GM18502 (cell line): ENCODE data around the gene ARHGDIB.
A peak's percentile ranks its signal among the peaks of the same experiment; 100 is the strongest.

Source experiments
- ATAC-seq: cut with Tn5 transposase; IDR thresholded peaks from one replicate; pipeline ENCODE4 v1.9.1; 2021; ENCODE audit warnings: mild to moderate bottlenecking; ENCODE audit not compliant: unreplicated experiment, poor library complexity

ARHGDIB gene

GRCh38 chr12:14961466-14962152, at the start of gene ARHGDIB:
TSS of gene ARHGDIB (minus strand) at chr12:14961601. CDS start at chr12:14950712, 10,889 bp downstream.
- ATAC-seq, result peak; percentile 73

GRCh38 chr12:15011162-15011561, 49.8 kb upstream of the ARHGDIB start:
- ATAC-seq, result peak; percentile 66

- no peak for ATAC-seq
Measured at GRCh38 chr12:15007551-15007950, 46.1 kb upstream of the ARHGDIB start.

GRCh38 chr12:15005064-15005463, 43.7 kb upstream of the ARHGDIB start:
- ATAC-seq, result no peak

- no peak for ATAC-seq
Measured at GRCh38 chr12:15004421-15004820, 43.0 kb upstream of the ARHGDIB start.

GRCh38 chr12:15001733-15002382, 40.5 kb upstream of the ARHGDIB start:
- ATAC-seq, result no peak

- ATAC-seq, result no peak
Measured at GRCh38 chr12:15000575-15000974, 39.2 kb upstream of the ARHGDIB start.

GRCh38 chr12:14999695-15000365, 38.4 kb upstream of the ARHGDIB start:
- ATAC-seq, result no peak

GRCh38 chr12:14999021-14999694, 37.8 kb upstream of the ARHGDIB start:
- no peak for ATAC-seq

GRCh38 chr12:14997998-14998397, 36.6 kb upstream of the ARHGDIB start:
- ATAC-seq, result no peak

GRCh38 chr12:14995583-14996425, 34.4 kb upstream of the ARHGDIB start:
- ATAC-seq, result no peak

GRCh38 chr12:14994610-14995009, 33.2 kb upstream of the ARHGDIB start:
- ATAC-seq, result no peak

GRCh38 chr12:14993537-14994266, 32.3 kb upstream of the ARHGDIB start:
- no peak for ATAC-seq

- ATAC-seq, result no peak
Measured at GRCh38 chr12:14993117-14993516, 31.7 kb upstream of the ARHGDIB start.

- no peak for ATAC-seq
Measured at GRCh38 chr12:14992673-14993072, 31.3 kb upstream of the ARHGDIB start.

- peak; percentile 60 for ATAC-seq
Measured at GRCh38 chr12:14991069-14991468, 29.7 kb upstream of the ARHGDIB start.

GRCh38 chr12:14989790-14990189, 28.4 kb upstream of the ARHGDIB start:
- peak; percentile 67 for ATAC-seq

- no peak for ATAC-seq
Measured at GRCh38 chr12:14988035-14988434, 26.6 kb upstream of the ARHGDIB start.

GRCh38 chr12:14986449-14986848, 25.0 kb upstream of the ARHGDIB start:
- no peak for ATAC-seq
